Fibroblast of mammary gland (primary cell): ENCODE measurements around the gene EDEM1.
"Not testable (repeated sequence)": the region's sequence is repeated elsewhere in the genome, so short reads cannot be mapped to it uniquely, and the experiment has no call there.

Source experiments
- DNase-seq: peaks from one replicate; pipeline ENCODE4 v3.0.0-alpha.2; 2010; ENCODE audit warnings: low read depth
- H3K4me3 ChIP-seq: 2 replicates; pipeline ENCODE4 v1.5.1; 2011; ENCODE audit warnings: low read depth, mild to moderate bottlenecking, low read length, moderate library complexity; ENCODE audit not compliant: control insufficient read depth
- TF ChIP-seq, protein P1 (sequence below): conservative IDR thresholded peaks from 2 replicates; pipeline ENCODE4 v1.5.1; 2011; ENCODE audit warnings: low read depth, low read length, inconsistent platforms; ENCODE audit not compliant: control insufficient read depth, insufficient read depth

Gene EDEM1

GRCh38 chr3:5169807-5170206 lies 17.7 kb upstream of the EDEM1 start:
- H3K4me3 ChIP-seq = no peak overlapping the region
- DNase-seq = no peak
- TF ChIP-seq, protein P1, sequence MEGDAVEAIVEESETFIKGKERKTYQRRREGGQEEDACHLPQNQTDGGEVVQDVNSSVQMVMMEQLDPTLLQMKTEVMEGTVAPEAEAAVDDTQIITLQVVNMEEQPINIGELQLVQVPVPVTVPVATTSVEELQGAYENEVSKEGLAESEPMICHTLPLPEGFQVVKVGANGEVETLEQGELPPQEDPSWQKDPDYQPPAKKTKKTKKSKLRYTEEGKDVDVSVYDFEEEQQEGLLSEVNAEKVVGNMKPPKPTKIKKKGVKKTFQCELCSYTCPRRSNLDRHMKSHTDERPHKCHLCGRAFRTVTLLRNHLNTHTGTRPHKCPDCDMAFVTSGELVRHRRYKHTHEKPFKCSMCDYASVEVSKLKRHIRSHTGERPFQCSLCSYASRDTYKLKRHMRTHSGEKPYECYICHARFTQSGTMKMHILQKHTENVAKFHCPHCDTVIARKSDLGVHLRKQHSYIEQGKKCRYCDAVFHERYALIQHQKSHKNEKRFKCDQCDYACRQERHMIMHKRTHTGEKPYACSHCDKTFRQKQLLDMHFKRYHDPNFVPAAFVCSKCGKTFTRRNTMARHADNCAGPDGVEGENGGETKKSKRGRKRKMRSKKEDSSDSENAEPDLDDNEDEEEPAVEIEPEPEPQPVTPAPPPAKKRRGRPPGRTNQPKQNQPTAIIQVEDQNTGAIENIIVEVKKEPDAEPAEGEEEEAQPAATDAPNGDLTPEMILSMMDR = no peak

GRCh38 chr3:5170975-5171374 lies 16.5 kb upstream of the EDEM1 start:
- TF ChIP-seq, protein P1 = no peak
- DNase-seq = no peak
- H3K4me3 ChIP-seq = no peak overlapping the region

DNA sequence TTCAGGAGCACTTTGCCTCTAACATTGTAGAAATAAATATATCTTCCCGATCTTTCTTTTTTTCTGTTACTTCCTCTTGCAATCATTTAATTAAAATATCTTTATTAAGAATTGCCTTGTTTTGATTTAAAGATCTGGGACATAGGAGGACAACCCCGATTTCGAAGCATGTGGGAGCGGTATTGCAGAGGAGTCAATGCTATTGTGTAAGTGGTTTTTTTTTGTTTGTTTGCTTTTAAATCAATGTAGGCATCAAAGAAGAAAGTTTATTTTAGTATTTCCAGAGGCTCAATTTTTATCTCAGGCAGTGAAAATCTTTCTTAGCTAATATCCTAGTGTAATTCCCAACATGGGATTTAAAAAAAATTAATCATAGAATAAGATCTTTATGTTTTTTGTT lies 15.5 kb upstream of the EDEM1 start:
- DNase-seq = no peak
- TF ChIP-seq, protein P1 = no peak
- no peak overlapping the region for H3K4me3 ChIP-seq

DNA sequence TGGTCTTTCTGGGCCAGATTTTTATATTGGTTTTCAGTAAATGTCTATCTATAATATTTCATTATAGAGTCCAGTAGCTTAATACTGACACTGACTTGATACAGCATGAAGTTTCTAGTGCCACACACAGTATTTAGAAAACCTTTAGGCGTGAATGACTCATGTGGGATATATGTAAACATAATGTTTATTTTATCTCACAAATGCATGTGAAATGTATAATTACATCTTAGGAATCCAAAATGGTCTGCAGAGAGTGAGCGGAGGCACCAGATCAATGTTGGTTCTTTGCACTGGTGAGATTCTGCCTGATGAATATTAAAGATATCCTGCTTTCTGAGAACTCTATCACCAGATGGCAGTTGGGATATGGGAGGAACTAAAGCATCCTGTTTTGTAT lies 8.5 kb upstream of the EDEM1 start:
- not testable (repeated sequence) for H3K4me3 ChIP-seq

GRCh38 chr3:5181469-5182141 lies 5.9 kb upstream of the EDEM1 start:
- TF ChIP-seq, protein P1 = no peak
- no peak overlapping the region for H3K4me3 ChIP-seq
- DNase-seq = no peak

More for the DNA sequence above, 8.5 kb upstream of the EDEM1 start:
- DNase-seq = not testable (repeated sequence)

DNA sequence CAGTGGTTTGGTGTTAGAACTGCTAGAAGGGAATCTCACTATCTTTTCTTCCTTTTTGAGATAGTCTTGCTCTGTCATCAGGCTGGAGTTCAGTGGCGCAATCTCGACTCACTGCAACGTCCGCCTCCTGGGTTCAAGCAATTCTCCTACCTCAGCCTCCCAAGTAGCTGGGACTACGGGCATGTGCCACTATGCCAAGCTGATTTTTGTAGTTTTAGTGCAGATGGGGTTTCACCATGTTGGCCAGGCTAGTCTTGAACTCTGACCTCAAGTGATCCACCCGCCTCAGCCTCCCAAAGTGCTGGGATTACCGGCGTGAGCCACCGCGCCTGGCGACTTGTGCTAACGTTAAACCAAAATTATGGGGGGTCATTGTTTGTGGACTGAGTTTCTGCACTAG lies 3.8 kb upstream of the EDEM1 start:
- H3K4me3 ChIP-seq, DNase-seq: not testable (repeated sequence)

GRCh38 chr3:5184499-5184898 lies 3.0 kb upstream of the EDEM1 start:
- TF ChIP-seq, protein P1 = no peak
- DNase-seq = no peak
- H3K4me3 ChIP-seq = no peak overlapping the region

- no peak overlapping the region for H3K4me3 ChIP-seq
- DNase-seq = no peak
- TF ChIP-seq, protein P1 = no peak
These were observed 2.3 kb upstream of the EDEM1 start for GRCh38 chr3:5185093-5185673.
